Upper lobe of left lung (tissue), 4 donors: ENCODE results near the gene ADARB1.

Source experiments
- CTCF ChIP-seq, 6 experiments: fragments of 450-650 bp in 4 of 6; fragments of 200-600 bp in 2 of 6; sonication (generic) in 2 of 6; IDR thresholded peaks; one replicate each; pipeline ENCODE4 v1.5.1; 2016 to 2019; ENCODE audit warnings: antibody characterized with exemption in 6 of 6
- POLR2A ChIP-seq, 4 donors: fragments of 450-650 bp; IDR thresholded peaks; one replicate each; pipeline ENCODE4 v1.5.1; 2016 to 2017; ENCODE audit warnings: antibody characterized with exemption in 4 of 4, mild to moderate bottlenecking in 2 of 4

- TF ChIP-seq POLR2A (IDR thresholded peaks at IDR 0.05), result no peak
- no peak for TF ChIP-seq CTCF (IDR thresholded peaks at IDR 0.05)
Observed at GRCh38 chr21:45126204-45126626, 51.8 kb downstream of the ADARB1 start.
